Right ventricle myocardium inferior (tissue), 1 donor: Measurements from ENCODE around the gene IL17RB. TPM values are rescaled to one million over a fixed set of nuclear protein-coding genes. Genes with fewer than 3 reads are reported as not detected.
A peak's percentile ranks its signal among the peaks of the same experiment; 100 is the strongest.

Experiments
- ATAC-seq: fragments of 200-7000 bp; cut with Tn5 transposase; one replicate; pipeline ENCODE4 v1.9.1; 2020; ENCODE audit warnings: mild to moderate bottlenecking, moderate library complexity
- DNase-seq: peaks from one replicate; pipeline ENCODE4 v3.0.0; 2021; ENCODE audit errors: missing footprints
- intact Hi-C: fragments of 100-400 bp; cut with DNase I; formaldehyde crosslinking; loops from one replicate; pipeline ENCODE4 v1.11.0; 2022
- total RNA-seq: library from RNA; stranded (reverse); fragmentation: NEBNext Ultra II Directional; extraction: Animal tissue kit (Norgen Biotek cat#: 25700); gene quantifications from one replicate; pipeline ENCODE4 v1.2.1, GENCODE V29; 2021
- donor health status: DM: no; HTN: yes; CAD: no; lungs with severe emphysema.

IL17RB gene
- total RNA-seq, 1 donor from 2014 or later = 3.2 TPM

GRCh38 chr3:53845103-53845880 lies 1.1 kb upstream of the IL17RB start:
- DNase-seq = peak; percentile 78
- peak; percentile 58 for ATAC-seq
- intact Hi-C loops = loop anchor here (2.0 to 5.0 kb wide), 2 partner anchors 30 to 113 kb away; no protein-coding TSS in a partner anchor

DNA sequence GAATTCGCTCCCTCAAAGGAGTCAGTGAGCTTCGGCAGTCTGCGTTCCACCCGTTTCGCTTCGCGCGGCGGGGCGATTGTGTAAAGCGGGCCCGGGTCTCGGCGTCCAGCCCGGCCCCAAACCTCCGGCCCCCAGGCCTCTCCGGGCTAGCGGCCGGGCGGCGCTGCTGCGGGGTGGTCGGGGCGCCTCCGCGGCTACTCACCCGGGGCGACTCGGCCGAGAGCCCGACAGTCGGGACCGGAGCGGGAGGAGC lies 561 bp upstream of the IL17RB start:
- ATAC-seq = peak; percentile 2
- intact Hi-C loops = loop anchor here (2.0 to 5.0 kb wide), 2 partner anchors 31 to 114 kb away; no protein-coding TSS in a partner anchor
- no peak for DNase-seq

DNA sequence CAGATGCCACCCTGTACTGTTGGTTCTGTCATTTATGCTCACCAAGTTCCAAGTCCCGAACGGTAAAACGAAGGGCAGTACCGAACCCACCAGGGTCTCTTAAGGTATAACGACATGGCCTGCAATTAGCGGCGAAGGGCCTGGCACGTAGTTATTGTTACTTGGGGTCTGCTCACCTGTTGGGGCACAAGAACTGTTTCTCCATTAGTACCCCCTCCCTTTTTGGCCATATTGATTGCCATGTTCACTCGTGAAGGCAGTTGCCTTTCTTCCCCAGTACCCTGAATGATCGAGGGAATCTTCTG lies 435 bp downstream of the IL17RB start:
- no peak for ATAC-seq
- no peak for DNase-seq
- intact Hi-C loops = loop anchor here (5.0 kb wide), 1 partner anchor 115 kb away; no protein-coding TSS in a partner anchor

- intact Hi-C loops = loop anchor here (5.0 kb wide), 1 partner anchor 118 kb away; no protein-coding TSS in a partner anchor
- DNase-seq = no peak
- no peak for ATAC-seq
These were observed 3.5 kb downstream of the IL17RB start for GRCh38 chr3:53849916-53850315.

DNA sequence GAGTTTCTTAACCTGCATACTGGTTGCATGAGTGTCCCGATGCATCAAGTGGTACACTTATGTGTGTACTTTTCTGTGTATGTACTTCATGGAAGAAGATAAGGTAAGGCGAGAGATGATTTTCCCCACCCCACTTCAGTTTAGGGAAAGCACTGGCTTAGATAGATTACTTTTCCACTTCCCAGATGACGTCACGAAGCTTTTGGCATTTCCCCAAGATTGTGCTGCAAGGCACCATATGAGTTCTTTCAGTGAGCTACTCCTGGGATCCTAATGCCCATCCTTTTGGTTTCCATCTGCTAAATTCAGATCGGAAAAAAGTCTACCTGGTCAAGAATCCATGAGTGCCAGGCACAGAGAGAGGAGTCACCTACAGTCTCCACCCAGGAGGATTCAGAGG lies 4.5 kb downstream of the IL17RB start:
- DNase-seq = no peak

GRCh38 chr3:53856964-53857363 lies 10.6 kb downstream of the IL17RB start:
- intact Hi-C loops = no loop called here
- no peak for ATAC-seq
- DNase-seq = no peak

More for the DNA sequence above, 4.5 kb downstream of the IL17RB start:
- ATAC-seq = no peak
- intact Hi-C loops = no loop called here

DNA sequence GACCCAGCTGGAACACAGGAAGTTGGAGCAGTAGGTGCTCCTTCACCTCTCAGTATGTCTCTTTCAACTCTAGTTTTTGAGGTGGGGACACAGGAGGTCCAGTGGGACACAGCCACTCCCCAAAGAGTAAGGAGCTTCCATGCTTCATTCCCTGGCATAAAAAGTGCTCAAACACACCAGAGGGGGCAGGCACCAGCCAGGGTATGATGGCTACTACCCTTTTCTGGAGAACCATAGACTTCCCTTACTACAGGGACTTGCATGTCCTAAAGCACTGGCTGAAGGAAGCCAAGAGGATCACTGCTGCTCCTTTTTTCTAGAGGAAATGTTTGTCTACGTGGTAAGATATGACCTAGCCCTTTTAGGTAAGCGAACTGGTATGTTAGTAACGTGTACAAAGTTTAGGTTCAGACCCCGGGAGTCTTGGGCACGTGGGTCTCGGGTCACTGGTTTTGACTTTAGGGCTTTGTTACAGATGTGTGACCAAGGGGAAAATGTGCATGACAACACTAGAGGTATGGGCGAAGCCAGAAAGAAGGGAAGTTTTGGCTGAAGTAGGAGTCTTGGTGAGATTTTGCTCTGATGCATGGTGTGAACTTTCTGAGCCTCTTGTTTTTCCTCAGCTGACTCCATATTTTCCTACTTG lies 11.9 kb downstream of the IL17RB start:
- intact Hi-C loops = no loop called here
- no peak for DNase-seq
- ATAC-seq = no peak

DNA sequence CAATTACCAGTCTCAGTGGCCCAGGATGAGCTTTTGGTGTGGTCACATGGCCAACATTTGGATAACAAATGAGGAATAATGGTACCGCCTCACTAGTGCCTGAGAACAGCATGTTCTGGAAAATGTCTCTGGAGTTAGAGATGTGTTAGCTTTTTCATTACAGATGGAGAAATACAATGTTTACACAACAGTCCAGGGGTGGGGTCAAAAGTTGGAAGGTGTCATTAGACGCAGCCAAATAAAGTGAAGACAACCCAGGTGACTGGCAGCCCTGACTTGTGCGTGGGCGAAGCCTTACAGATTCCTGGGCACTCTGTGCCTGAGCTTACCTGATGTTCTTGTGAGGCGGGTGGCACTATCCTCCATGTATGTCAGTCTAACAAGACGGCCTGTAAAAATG lies 12.8 kb downstream of the IL17RB start:
- ATAC-seq (peak; percentile 20), DNase-seq (no peak)
- intact Hi-C loops = no loop called here

DNA sequence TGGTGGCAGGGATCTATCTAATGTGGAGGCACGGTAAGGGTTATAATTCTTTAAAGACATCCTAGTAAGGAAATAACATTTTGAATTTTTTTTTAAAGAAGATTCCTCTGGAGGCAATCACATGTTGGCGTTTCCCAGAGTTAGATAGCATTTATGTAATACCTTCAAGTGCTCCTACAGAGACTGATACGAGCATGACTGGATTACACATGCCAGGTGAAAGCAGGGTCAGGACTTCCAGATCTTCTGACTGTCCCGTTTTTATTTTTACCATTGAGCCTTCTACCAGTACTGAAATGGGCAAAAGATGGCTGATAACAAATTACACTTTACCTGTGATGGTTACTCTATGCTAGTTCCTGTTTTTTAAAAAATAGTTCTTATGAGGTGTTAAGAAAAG lies 13.8 kb downstream of the IL17RB start:
- no peak for DNase-seq
- ATAC-seq = peak; percentile 54
- intact Hi-C loops = no loop called here

DNA sequence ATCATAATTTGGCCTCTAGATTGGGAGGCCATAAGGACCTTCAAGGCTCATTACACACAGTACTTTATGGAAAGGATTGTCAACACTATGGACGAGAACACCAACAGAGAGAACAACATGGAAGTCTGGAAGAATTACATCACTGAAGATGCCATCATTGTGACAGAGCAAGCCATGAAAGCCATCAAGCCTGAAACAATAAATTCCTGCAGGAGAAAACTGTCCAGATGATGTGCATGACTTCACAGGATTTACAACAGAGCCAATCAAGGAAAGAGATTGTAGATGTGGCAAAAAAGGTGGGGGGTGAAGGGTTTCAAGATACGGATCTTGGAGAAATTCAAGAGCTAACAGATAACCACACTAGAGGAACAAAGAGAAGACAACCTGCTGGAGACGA lies 15.9 kb downstream of the IL17RB start:
- ATAC-seq = no peak
- intact Hi-C loops = no loop called here
- no peak for DNase-seq

DNA sequence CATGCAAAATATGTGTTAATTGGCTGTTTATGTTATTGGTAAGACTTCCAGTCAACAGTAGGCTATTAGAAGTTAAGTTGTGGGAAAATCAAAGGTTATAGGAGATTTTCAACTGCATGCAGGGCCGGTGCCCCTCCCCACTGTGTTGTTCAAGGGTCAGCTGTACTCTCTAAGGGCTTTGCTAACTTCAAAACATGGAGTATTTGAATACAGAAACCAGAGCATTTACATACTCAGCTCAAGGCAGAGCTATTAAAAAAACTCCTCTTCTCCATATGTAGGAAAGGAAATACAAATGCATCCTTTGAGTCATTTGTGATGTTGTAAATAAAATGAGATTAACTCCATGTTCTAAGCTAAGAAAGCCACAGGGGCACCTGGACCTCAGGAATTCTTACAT lies 16.8 kb downstream of the IL17RB start:
- intact Hi-C loops = no loop called here
- ATAC-seq (no peak), DNase-seq (no peak)

- DNase-seq (no peak), ATAC-seq (no peak)
- intact Hi-C loops = no loop called here
These were observed 19.5 kb downstream of the IL17RB start for GRCh38 chr3:53865732-53866499.

DNA sequence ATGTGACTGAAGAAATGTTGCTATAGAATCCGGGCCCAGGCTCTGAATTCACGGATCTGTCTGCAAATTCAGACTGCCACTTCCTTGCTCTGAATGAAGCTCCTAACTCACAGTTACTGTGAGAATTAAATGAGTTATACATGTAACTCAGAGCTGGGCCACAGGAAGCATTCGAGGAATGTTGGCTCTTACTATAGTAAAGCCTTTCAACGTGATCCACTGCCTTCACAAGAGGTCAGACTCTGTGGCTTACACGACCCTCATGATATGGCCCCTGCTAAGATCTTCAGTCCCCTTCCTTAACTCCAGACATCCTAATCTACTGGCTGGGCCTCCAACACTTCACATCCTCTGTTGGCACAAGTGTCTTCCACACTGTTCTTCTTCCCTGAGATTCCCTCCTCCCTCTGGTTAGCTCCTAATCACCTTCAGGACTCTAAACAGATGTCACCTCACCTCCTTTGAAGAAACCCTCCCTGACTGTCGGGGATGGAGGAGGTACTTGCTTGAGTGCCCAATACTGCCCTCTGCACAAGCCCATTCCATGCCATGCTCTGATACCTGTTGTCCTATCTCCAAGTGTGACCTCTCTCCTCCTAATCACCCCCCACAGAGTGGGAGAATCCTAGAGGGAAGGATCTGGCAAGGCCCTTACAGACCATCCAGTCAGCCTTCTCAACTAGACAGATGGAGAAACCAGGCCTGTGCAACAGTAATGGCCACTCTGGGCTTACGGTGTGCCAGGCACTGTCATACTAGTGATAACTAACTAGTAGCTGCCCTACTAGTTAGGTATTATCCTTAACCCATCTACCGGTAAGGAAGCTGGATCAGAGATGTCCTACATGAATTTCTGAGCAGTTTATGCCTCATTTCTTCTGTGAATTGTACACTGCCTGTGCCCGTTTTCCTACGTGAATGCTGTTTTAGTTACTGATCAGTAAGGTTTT lies 34.3 kb downstream of the IL17RB start:
- intact Hi-C loops = no loop called here
- ATAC-seq (no peak), DNase-seq (no peak)

- ATAC-seq = peak; percentile 99
- DNase-seq = peak; percentile 94
- intact Hi-C loops = loop anchor here (1.0 kb wide), 1 partner anchor 9 kb away; the partner anchor contains the start of gene SELENOK
These were observed 35.6 kb downstream of the IL17RB start, which contains the start of gene ACTR8 for GRCh38 chr3:53881691-53882593. ACTR8 (minus strand) TSS chr3:53882152; CDS start chr3:53882101, 51 bp downstream.

DNA sequence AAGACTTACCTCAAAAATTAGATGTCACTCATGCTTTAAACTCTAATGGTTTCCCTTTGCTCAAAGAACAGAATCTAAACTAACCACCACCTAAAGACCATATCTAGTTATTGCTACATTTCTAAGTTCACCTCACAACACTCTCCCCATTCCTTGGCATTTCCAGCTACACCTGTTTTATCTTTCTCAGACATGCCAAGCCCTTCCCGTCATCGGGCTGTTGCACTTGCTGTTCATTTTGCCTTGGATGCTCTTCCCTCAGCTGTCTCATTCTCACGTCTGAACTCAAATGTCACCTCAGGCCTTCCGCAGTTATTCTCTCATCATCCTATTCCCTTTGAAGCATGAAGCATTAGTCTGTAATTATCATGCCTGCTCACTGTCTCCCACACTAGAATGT lies 36.6 kb downstream of the IL17RB start:
- ATAC-seq = no peak
- intact Hi-C loops = no loop called here
- DNase-seq = no peak

DNA sequence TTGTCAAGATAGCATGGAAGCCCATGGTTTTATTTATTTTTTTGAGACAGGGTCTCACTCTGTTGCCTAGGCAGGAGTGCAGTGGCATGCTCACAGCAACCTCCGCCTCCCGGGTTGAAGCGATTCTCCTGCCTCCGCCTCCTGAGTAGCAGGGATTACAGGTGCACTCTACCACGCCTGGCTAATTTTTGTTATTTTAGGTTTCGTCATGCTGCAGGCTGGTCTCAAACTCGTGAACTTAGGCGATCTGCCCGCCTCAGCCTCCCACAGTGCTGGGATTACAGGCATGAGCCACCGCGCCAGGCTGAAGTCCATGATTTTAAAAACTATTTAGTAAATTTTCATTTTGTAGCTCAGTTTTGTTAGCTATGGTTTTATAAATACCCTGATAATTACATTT lies 38.3 kb downstream of the IL17RB start:
- no peak for DNase-seq
- ATAC-seq = no peak
- intact Hi-C loops = no loop called here

DNA sequence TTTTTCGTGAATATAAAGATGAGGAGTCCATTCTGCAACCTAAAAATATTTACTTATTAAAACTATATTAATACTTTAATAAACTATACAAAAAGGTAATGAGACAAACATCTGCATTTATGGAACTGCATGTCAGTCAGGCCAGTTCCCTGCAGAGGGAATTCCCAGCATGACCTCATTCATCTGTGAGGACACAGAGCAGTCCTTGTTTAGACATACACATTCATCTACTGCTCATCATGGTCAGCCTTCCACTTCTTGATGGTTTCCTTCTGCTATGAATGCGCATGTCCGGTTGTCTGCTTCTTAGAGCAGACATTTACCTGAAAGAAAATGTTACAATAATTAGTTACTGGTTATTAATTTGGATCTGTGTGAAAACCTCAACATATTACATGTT lies 38.9 kb downstream of the IL17RB start:
- ATAC-seq = no peak
- no peak for DNase-seq
- intact Hi-C loops = no loop called here

DNA sequence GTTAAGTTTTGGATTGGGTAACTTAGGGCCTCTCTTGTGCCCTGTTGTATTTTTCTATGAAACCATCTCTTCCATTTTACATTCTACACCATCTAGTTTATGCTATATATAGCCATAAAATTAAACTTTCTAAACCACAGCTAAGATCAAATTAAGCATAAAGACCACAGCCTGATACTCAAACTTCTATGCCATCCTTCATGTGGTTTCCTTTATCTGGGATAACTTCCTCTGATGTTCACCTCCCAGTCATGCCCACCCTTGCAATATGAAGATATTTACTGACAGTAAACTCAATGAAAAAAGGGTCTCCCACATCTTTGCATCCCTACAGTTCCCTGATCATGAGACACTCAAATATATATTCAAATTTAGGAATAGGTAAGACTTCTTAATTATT lies 41.1 kb downstream of the IL17RB start:
- intact Hi-C loops = no loop called here
- no peak for ATAC-seq
- no peak for DNase-seq
